ENCODE measurements around the gene RANBP9. TPM values are rescaled to one million over a fixed set of nuclear protein-coding genes. Genes with fewer than 3 reads are reported as not detected.

Gene RANBP9
- total RNA-seq, 2 donors from 2014 or later: 14.3 to 26.7 TPM

DNA sequence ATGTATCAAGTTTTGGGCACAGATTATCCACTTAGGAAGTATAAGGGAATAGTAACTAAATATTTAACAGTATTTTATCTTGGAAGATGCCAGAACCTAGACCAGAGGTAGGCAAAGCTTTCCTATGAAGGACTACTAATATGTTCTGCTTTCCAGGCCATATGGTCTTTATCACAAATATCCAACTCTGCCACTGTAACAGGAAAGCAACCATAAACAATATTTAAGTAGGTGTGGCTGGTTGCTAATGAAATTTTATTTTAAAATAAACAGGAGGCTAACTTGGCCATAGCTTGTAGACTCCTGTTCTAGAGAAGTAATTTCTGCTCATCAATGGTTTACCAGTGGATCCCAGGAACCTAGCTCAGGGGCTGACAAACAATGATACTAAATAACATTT lies 57.1 kb downstream of the RANBP9 start:
- DNase-seq (no peak), ATAC-seq (no peak)
- no peak for TF ChIP-seq POLR2A (IDR thresholded peaks at IDR 0.05)
- TF ChIP-seq CTCF (IDR thresholded peaks at IDR 0.05): no peak

DNA sequence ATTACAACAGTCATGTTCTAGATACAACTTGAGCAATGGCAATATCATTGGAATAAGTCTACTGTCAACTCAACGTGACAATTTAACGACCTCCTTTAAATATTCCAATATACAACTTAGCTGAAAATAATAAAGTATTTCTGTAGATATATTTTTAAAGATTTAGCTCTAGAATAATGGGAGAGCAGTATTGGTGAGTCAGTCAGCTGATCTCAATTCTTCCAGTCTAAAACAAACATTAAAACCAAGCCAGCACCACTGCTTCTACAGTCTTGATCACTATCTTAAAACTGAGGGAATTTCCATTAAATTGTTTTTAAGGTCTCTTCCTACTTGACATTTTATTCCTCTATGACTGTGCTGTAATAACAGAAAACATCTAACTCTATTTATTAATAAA lies 58.3 kb downstream of the RANBP9 start:
- H3K36me3 ChIP-seq (replicated peaks in 1 of 2; ENCODE audit: insufficient read depth in 1 of 2, low read depth in 2 of 2): peaks cover 0 to 2% of the 10 kb centered on the region in 2 donors
- intact Hi-C loops (cut with DNase I): no loop called here
- no peaks in the 10 kb centered on the region for H3K9me3 ChIP-seq
- ATAC-seq (no peak), DNase-seq (no peak)
- H3K4me1 ChIP-seq: peaks cover 11% of the 10 kb centered on the region
- TF ChIP-seq POLR2A (IDR thresholded peaks at IDR 0.05) (no peak), CTCF (IDR thresholded peaks at IDR 0.05) (no peak)
- WGBS, 2 donors: 35 to 52% methylated on average over 2 of the region's 2 CpGs
- H3K27ac ChIP-seq: no peak overlapping the region
- no peak overlapping the region for H3K4me3 ChIP-seq
- H3K27me3 ChIP-seq: no peaks in the 10 kb centered on the region

More for the DNA sequence above, 57.1 kb downstream of the RANBP9 start:
- peaks cover 15% of the 10 kb centered on the region for H3K4me1 ChIP-seq
- H3K36me3 ChIP-seq (replicated peaks in 1 of 2; ENCODE audit: insufficient read depth in 1 of 2, low read depth in 2 of 2): peaks cover 0 to 2% of the 10 kb centered on the region in 2 donors
- H3K4me3 ChIP-seq: no peak overlapping the region
- no peak overlapping the region for H3K27ac ChIP-seq
- no peaks in the 10 kb centered on the region for H3K27me3 ChIP-seq
- H3K9me3 ChIP-seq: no peaks in the 10 kb centered on the region
- intact Hi-C loops (cut with DNase I): no loop called here

DNA sequence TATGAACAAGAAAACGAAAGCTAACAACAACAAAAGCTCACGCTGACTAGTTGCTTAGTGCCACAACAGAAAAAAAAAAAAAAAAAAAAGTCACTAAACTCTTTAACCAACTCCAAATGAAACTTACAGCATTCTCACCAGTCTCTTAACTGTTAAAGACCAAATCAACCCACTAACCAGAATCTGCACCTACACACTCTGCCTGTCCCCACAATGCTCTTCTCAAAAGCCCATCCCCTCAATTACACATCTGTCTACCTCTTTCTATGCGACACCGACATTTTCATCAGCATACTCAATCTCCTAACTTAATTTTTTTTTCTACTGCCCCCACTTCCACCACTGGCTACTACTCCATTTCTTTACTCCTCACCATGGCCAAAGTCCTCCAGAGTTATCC lies 62.2 kb downstream of the RANBP9 start:
- H3K27me3 ChIP-seq: no peaks in the 10 kb centered on the region
- H3K27ac ChIP-seq: no peak overlapping the region
- intact Hi-C loops (cut with DNase I): no loop called here
- no peak overlapping the region for H3K4me3 ChIP-seq
- H3K36me3 ChIP-seq (replicated peaks in 1 of 2; ENCODE audit: insufficient read depth in 1 of 2, low read depth in 2 of 2): peaks cover 0 to 2% of the 10 kb centered on the region in 2 donors
- 87% methylated on average over 4 of the region's 4 CpGs for WGBS, 2 donors
- DNase-seq (no peak), ATAC-seq (no peak)
- TF ChIP-seq POLR2A (IDR thresholded peaks at IDR 0.05) (no peak), CTCF (IDR thresholded peaks at IDR 0.05) (no peak)
- peaks cover 11% of the 10 kb centered on the region for H3K4me1 ChIP-seq
- H3K9me3 ChIP-seq: no peaks in the 10 kb centered on the region

- Histone ChIP-seq H3K36me3 (replicated peaks in 1 of 2; ENCODE audit: insufficient read depth in 1 of 2, low read depth in 2 of 2) (peaks cover 0 to 2% of the 10 kb centered on the region in 2 donors), H3K27me3 (no peaks in the 10 kb centered on the region), H3K9me3 (no peaks in the 10 kb centered on the region), H3K4me1 (peaks cover 11% of the 10 kb centered on the region), H3K27ac (no peak overlapping the region), H3K4me3 (no peak overlapping the region)
- intact Hi-C loops (cut with DNase I): no loop called here
- no peak for ATAC-seq
- TF ChIP-seq POLR2A (IDR thresholded peaks at IDR 0.05) (no peak), CTCF (IDR thresholded peaks at IDR 0.05) (no peak)
- no peak for DNase-seq
Observed at GRCh38 chr6:13648850-13649249, 62.8 kb downstream of the RANBP9 start.

- ATAC-seq: no peak
Observed at GRCh38 chr6:13643125-13643524, 68.5 kb downstream of the RANBP9 start.

More at GRCh38 chr6:13643125-13643524, 68.5 kb downstream of the RANBP9 start:
- no peaks in the 10 kb centered on the region for H3K9me3 ChIP-seq
- no peaks in the 10 kb centered on the region for H3K4me1 ChIP-seq
- intact Hi-C loops (cut with DNase I): no loop called here
- TF ChIP-seq CTCF (IDR thresholded peaks at IDR 0.05) (no peak), POLR2A (IDR thresholded peaks at IDR 0.05) (no peak)
- H3K4me3 ChIP-seq: no peak overlapping the region
- DNase-seq: no peak
- H3K36me3 ChIP-seq (replicated peaks in 1 of 2; ENCODE audit: insufficient read depth in 1 of 2, low read depth in 2 of 2): peaks cover 0 to 11% of the 10 kb centered on the region in 2 donors
- WGBS, 2 donors: 75 to 76% methylated on average over 3 of the region's 3 CpGs
- no peaks in the 10 kb centered on the region for H3K27me3 ChIP-seq
- no peak overlapping the region for H3K27ac ChIP-seq

Measured in body of pancreas (tissue), 4 donors.